Measurements from ENCODE around the gene ITGA2B. TPM values are rescaled to one million over a fixed set of nuclear protein-coding genes. Genes with fewer than 3 reads are reported as not detected.

ITGA2B gene
- 10 to 100 TPM in 2 of 3 donors, 1 to 10 TPM in 1; 8.8 to 32.9 (median 32.6) TPM for total RNA-seq
- 41.5 TPM for total RNA-seq (2013)

GRCh38 chr17:44389281-44389680, at the start of gene ITGA2B:
ITGA2B (minus strand) TSS chr17:44389649; CDS start chr17:44389473, 176 bp downstream.
- TF ChIP-seq, protein P1, sequence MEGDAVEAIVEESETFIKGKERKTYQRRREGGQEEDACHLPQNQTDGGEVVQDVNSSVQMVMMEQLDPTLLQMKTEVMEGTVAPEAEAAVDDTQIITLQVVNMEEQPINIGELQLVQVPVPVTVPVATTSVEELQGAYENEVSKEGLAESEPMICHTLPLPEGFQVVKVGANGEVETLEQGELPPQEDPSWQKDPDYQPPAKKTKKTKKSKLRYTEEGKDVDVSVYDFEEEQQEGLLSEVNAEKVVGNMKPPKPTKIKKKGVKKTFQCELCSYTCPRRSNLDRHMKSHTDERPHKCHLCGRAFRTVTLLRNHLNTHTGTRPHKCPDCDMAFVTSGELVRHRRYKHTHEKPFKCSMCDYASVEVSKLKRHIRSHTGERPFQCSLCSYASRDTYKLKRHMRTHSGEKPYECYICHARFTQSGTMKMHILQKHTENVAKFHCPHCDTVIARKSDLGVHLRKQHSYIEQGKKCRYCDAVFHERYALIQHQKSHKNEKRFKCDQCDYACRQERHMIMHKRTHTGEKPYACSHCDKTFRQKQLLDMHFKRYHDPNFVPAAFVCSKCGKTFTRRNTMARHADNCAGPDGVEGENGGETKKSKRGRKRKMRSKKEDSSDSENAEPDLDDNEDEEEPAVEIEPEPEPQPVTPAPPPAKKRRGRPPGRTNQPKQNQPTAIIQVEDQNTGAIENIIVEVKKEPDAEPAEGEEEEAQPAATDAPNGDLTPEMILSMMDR (IDR thresholded peaks at IDR 0.05): no peak
- H3K36me3 ChIP-seq (ENCODE audit: control insufficient read depth, insufficient read depth, low read length): no peaks in the 10 kb centered on the region
- Mint-ChIP-seq H3K27ac (peak within 1 kb of the TSS in 1 of 2 donors; percentile 41), H3K4me1 (peaks cover 21 to 33% of the 10 kb centered on the region in 2 donors), H3K27me3 (ENCODE audit: low read depth in 2 of 2) (no peaks in the 10 kb centered on the region), H3K36me3 (no peaks in the 10 kb centered on the region), H3K9me3 (no peaks in the 10 kb centered on the region), H3K4me3 (no peak within 1 kb of the TSS)
- no peak for DNase-seq
- peaks cover 6% of the 10 kb centered on the region for H3K27me3 ChIP-seq (ENCODE audit: control insufficient read depth, insufficient read depth, low read length)
- ATAC-seq: peak in 1 of 3 donors; percentile 22
- H3K4me1 ChIP-seq (ENCODE audit: control insufficient read depth, insufficient read depth, low read length): peaks cover 26% of the 10 kb centered on the region
- H3K9me3 ChIP-seq (ENCODE audit: control insufficient read depth, insufficient read depth, low read length): no peaks in the 10 kb centered on the region
- H3K4me3 ChIP-seq (ENCODE audit: low read length): no peak within 1 kb of the TSS
- WGBS (ENCODE audit: insufficient coverage): 14% methylated on average over 1 of the region's 1 CpG
- no peak within 1 kb of the TSS for H3K27ac ChIP-seq (ENCODE audit: low read length)
- intact Hi-C loops (cut with micrococcal nuclease): no loop called here

- no peak for DNase-seq
- ATAC-seq: peak; percentile 32 to 59 (median 35)
- Mint-ChIP-seq H3K36me3 (peaks cover 2% of the 10 kb centered on the region), H3K27ac (peak overlapping the region; percentile 93 to 95), H3K4me1 (peaks cover 47 to 52% of the 10 kb centered on the region in 2 donors), H3K27me3 (ENCODE audit: low read depth in 2 of 2) (no peaks in the 10 kb centered on the region), H3K4me3 (peak overlapping the region; percentile 86), H3K9me3 (no peaks in the 10 kb centered on the region)
- TF ChIP-seq, protein P1 (IDR thresholded peaks at IDR 0.05): no peak
- H3K27me3 ChIP-seq (ENCODE audit: control insufficient read depth, insufficient read depth, low read length): no peaks in the 10 kb centered on the region
- intact Hi-C loops (cut with micrococcal nuclease): loop anchor here (5.0 kb wide), 3 partner anchors 37 to 63 kb away; partner anchors contain the start of gene GPATCH8
- peaks cover 31% of the 10 kb centered on the region for H3K4me1 ChIP-seq (ENCODE audit: control insufficient read depth, insufficient read depth, low read length)
- H3K4me3 ChIP-seq (ENCODE audit: low read length): no peak overlapping the region
- H3K27ac ChIP-seq (ENCODE audit: low read length): peak overlapping the region; percentile 74
- peaks cover 11% of the 10 kb centered on the region for H3K36me3 ChIP-seq (ENCODE audit: control insufficient read depth, insufficient read depth, low read length)
- 32% methylated on average over 2 of the region's 3 CpGs for WGBS (ENCODE audit: insufficient coverage)
- H3K9me3 ChIP-seq (ENCODE audit: control insufficient read depth, insufficient read depth, low read length): no peaks in the 10 kb centered on the region
Observed at GRCh38 chr17:44439168-44439567, 49.7 kb upstream of the ITGA2B start.

DNA sequence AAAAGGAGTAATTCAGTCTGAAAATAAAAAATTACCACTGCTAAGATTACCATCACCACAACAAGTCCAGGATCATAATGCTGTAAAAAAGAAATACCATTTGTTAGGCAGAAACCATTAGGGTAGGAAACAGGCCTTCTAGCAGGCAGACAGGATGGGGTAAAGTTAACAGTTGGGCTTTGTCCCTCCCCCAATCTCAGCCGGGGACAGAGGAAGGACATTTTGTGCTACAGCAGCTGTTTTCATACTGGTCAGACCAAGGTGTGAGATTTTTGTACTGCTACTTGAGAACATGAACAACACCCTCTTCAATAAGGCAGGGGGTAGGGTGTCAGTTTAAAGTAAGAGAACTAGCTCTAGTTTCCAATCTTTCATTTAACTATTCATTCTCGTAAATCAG, 49.2 kb upstream of the ITGA2B start:
- no peaks in the 10 kb centered on the region for H3K9me3 Mint-ChIP-seq
- Histone ChIP-seq H3K4me3 (ENCODE audit: low read length) (no peak overlapping the region), H3K27me3 (ENCODE audit: control insufficient read depth, insufficient read depth, low read length) (no peaks in the 10 kb centered on the region), H3K9me3 (ENCODE audit: control insufficient read depth, insufficient read depth, low read length) (no peaks in the 10 kb centered on the region), H3K27ac (ENCODE audit: low read length) (peak overlapping the region; percentile 74), H3K4me1 (ENCODE audit: control insufficient read depth, insufficient read depth, low read length) (peaks cover 31% of the 10 kb centered on the region), H3K36me3 (ENCODE audit: control insufficient read depth, insufficient read depth, low read length) (peaks cover 17% of the 10 kb centered on the region)
- H3K27ac Mint-ChIP-seq: peak overlapping the region; percentile 93 to 95
- H3K4me3 Mint-ChIP-seq: peak overlapping the region; percentile 86
- DNase-seq (peak; percentile 34 to 41), ATAC-seq (peak; percentile 93 to 97 (median 97))
- peaks cover 8% of the 10 kb centered on the region for H3K36me3 Mint-ChIP-seq
- H3K4me1 Mint-ChIP-seq: peaks cover 48 to 53% of the 10 kb centered on the region in 2 donors
- intact Hi-C loops (cut with micrococcal nuclease): loop anchor here (5.0 kb wide), 3 partner anchors 36 to 64 kb away; partner anchors contain the start of gene GPATCH8
- TF ChIP-seq, protein P1 (IDR thresholded peaks at IDR 0.05): no peak
- H3K27me3 Mint-ChIP-seq (ENCODE audit: low read depth in 2 of 2): no peaks in the 10 kb centered on the region
- WGBS (ENCODE audit: insufficient coverage): 25% methylated on average over 1 of the region's 2 CpGs

GRCh38 chr17:44436336-44436735, 46.9 kb upstream of the ITGA2B start:
- Histone ChIP-seq H3K4me3 (ENCODE audit: low read length) (no peak overlapping the region), H3K27ac (ENCODE audit: low read length) (no peak overlapping the region), H3K27me3 (ENCODE audit: control insufficient read depth, insufficient read depth, low read length) (no peaks in the 10 kb centered on the region), H3K36me3 (ENCODE audit: control insufficient read depth, insufficient read depth, low read length) (peaks cover 32% of the 10 kb centered on the region), H3K4me1 (ENCODE audit: control insufficient read depth, insufficient read depth, low read length) (peaks cover 25% of the 10 kb centered on the region), H3K9me3 (ENCODE audit: control insufficient read depth, insufficient read depth, low read length) (no peaks in the 10 kb centered on the region)
- no peaks in the 10 kb centered on the region for H3K27me3 Mint-ChIP-seq (ENCODE audit: low read depth in 2 of 2)
- H3K4me1 Mint-ChIP-seq: peaks cover 58 to 64% of the 10 kb centered on the region in 2 donors
- peaks cover 20% of the 10 kb centered on the region for H3K36me3 Mint-ChIP-seq
- intact Hi-C loops (cut with micrococcal nuclease): loop anchor here (5.0 kb wide), 3 partner anchors 34 to 66 kb away; partner anchors contain the start of gene GPATCH8
- peak overlapping the region; percentile 54 for H3K4me3 Mint-ChIP-seq
- no peaks in the 10 kb centered on the region for H3K9me3 Mint-ChIP-seq
- no peak for ATAC-seq
- TF ChIP-seq, protein P1 (IDR thresholded peaks at IDR 0.05): no peak
- DNase-seq: no peak
- H3K27ac Mint-ChIP-seq: peak overlapping the region; percentile 47 to 95
- 73% methylated on average over 2 of the region's 2 CpGs for WGBS (ENCODE audit: insufficient coverage)

Data from natural killer cell (primary cell).